Ishikawa (cell line): ENCODE results near the gene SNAP91.

Source experiments
- CEBPB ChIP-seq: IDR thresholded peaks from 2 replicates; pipeline ENCODE4 v1.6.1; 2012
- CREB1 ChIP-seq: IDR thresholded peaks from 2 replicates; pipeline ENCODE4 v1.6.1; 2012; ENCODE audit warnings: low read depth
- EGR1 ChIP-seq: IDR thresholded peaks from 2 replicates; pipeline ENCODE4 v1.6.1; 2012
- EP300 ChIP-seq: IDR thresholded peaks from 2 replicates; pipeline ENCODE4 v1.6.1; 2012; ENCODE audit warnings: borderline replicate concordance
- FOXM1 ChIP-seq: IDR thresholded peaks from 2 replicates; pipeline ENCODE4 v1.6.1; 2012; ENCODE audit warnings: low read depth, borderline replicate concordance
- MAX ChIP-seq: IDR thresholded peaks from 2 replicates; pipeline ENCODE4 v1.6.1; 2012
- NFIC ChIP-seq: IDR thresholded peaks from 2 replicates; pipeline ENCODE4 v1.6.1; 2012
- RAD21 ChIP-seq: IDR thresholded peaks from 2 replicates; pipeline ENCODE4 v1.6.1; 2012; ENCODE audit warnings: low read depth
- TAF1 ChIP-seq: IDR thresholded peaks from 2 replicates; pipeline ENCODE4 v1.6.1; 2012; ENCODE audit warnings: low read depth, mild to moderate bottlenecking
- TCF12 ChIP-seq: IDR thresholded peaks from 2 replicates; pipeline ENCODE4 v1.6.1; 2012; ENCODE audit warnings: low read depth
- TEAD4 ChIP-seq: IDR thresholded peaks from 2 replicates; pipeline ENCODE4 v1.6.1; 2012
- USF1 ChIP-seq: IDR thresholded peaks from 2 replicates; pipeline ENCODE4 v1.6.1; 2012
- YY1 ChIP-seq: IDR thresholded peaks from 2 replicates; pipeline ENCODE4 v1.6.1; 2012; ENCODE audit warnings: low read depth
- ZBTB7A ChIP-seq: IDR thresholded peaks from 2 replicates; pipeline ENCODE4 v1.6.1; 2012; ENCODE audit warnings: low read depth
- TF ChIP-seq, protein P1 (sequence below): IDR thresholded peaks from 2 replicates; pipeline ENCODE4 v1.6.1; 2012; ENCODE audit warnings: low read depth, mild to moderate bottlenecking

Gene SNAP91

DNA sequence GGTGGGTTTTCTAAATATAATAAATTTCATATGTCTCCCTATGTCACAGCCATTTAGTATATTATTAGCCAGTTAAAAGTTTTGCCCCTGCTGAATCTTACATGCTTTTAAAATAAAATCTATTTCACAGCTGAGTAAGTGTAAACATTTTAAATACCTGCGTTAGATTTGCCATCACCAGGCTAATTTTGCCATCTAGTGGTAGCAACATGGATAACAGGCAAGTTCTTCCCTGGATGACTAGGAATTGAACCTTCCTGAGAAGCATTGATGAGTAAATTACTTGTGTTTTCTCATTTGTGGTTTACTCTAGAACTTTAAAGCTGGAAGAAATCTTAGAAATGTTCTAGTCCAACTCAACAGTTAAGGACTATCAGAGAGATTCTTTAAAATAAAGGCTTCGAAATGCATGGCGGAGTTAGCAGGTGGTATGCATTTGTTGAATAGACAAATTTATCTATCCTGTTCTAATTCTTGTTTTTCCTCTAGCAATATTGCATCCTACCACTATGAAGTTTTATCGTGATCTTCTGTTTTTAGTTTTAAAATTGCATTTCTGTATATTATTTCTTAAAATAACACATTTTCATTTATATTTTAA is 193.9 kb downstream of the SNAP91 start:
- TF ChIP-seq ZBTB7A (no peak), RAD21 (peak; percentile 94)
- TF ChIP-seq, protein P1, sequence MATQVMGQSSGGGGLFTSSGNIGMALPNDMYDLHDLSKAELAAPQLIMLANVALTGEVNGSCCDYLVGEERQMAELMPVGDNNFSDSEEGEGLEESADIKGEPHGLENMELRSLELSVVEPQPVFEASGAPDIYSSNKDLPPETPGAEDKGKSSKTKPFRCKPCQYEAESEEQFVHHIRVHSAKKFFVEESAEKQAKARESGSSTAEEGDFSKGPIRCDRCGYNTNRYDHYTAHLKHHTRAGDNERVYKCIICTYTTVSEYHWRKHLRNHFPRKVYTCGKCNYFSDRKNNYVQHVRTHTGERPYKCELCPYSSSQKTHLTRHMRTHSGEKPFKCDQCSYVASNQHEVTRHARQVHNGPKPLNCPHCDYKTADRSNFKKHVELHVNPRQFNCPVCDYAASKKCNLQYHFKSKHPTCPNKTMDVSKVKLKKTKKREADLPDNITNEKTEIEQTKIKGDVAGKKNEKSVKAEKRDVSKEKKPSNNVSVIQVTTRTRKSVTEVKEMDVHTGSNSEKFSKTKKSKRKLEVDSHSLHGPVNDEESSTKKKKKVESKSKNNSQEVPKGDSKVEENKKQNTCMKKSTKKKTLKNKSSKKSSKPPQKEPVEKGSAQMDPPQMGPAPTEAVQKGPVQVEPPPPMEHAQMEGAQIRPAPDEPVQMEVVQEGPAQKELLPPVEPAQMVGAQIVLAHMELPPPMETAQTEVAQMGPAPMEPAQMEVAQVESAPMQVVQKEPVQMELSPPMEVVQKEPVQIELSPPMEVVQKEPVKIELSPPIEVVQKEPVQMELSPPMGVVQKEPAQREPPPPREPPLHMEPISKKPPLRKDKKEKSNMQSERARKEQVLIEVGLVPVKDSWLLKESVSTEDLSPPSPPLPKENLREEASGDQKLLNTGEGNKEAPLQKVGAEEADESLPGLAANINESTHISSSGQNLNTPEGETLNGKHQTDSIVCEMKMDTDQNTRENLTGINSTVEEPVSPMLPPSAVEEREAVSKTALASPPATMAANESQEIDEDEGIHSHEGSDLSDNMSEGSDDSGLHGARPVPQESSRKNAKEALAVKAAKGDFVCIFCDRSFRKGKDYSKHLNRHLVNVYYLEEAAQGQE, result no peak

DNA sequence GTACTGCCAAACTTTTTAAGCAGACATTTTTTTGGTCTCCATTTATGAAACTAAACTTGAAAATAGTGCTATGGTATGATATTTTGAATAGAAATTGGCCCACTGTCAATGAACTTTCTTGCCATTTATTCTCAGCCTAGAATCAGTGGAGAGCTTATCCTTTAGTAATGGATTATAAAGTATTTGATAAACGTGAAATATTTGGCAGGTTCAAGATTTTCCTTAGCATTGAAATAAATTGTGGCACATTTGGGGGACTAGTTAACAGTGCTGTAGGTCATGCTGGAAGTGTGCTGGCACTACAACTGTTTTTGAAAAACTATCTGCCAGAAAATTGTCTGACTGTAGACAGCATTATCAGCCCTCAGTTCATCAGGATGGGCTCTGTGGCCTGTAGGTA is 194.4 kb downstream of the SNAP91 start:
- TF ChIP-seq NFIC (no peak), MAX (no peak), FOXM1 (no peak), CREB1 (no peak), TCF12 (no peak), ZBTB7A (no peak), USF1 (no peak), TAF1 (no peak), TEAD4 (no peak), CEBPB (no peak), RAD21 (no peak), EP300 (no peak), EGR1 (no peak)
- TF ChIP-seq, protein P1, result no peak

- TF ChIP-seq RAD21, result 0 out of 2 replicates have a peak, but pooled peaks have one; percentile 13
- TF ChIP-seq EGR1, result no peak
- TF ChIP-seq NFIC, result no peak
- TF ChIP-seq TEAD4, result no peak
- TF ChIP-seq YY1, result no peak
- TF ChIP-seq USF1, result no peak
- TF ChIP-seq CREB1, result no peak
Observed at GRCh38 chr6:83511901-83512681, 196.8 kb downstream of the SNAP91 start, which contains the start of gene PRSS35. TSS of gene PRSS35 (plus strand) at chr6:83512534. CDS start at chr6:83523442, 10,908 bp downstream.

- TF ChIP-seq, protein P1, result no peak
- no peak for TF ChIP-seq TCF12
Observed at GRCh38 chr6:83511266-83511665, 197.6 kb downstream of the SNAP91 start.

DNA sequence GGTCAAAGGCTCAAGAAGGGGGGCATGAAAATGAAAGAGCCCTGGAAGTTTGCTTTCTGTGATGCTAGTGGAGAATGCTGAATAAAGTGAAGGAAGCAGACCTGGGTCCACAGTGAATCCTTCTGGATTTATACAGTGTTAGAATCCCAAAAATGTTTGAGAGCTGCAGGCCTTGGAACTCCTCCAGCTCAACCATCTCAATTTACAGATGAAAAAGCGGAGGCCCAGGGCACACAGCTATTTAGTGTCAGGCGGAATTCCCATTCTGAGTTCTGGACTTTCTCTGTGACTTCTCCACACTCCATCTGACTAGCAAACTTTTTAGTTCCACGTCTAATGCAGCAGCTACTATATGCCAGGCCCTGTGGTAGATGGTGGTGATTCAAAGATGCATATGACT is 198.1 kb downstream of the SNAP91 start:
- no peak for TF ChIP-seq USF1
- TF ChIP-seq EGR1, result no peak
- no peak for TF ChIP-seq YY1
- TF ChIP-seq, protein P1, result no peak
- no peak for TF ChIP-seq NFIC
- TF ChIP-seq FOXM1, result no peak
- no peak for TF ChIP-seq TAF1
